ENCODE measurements around the gene EDEM1.

GRCh38 chr3:5153074-5153473 is 34.4 kb upstream of the EDEM1 start:
- TF ChIP-seq CTCF (IDR thresholded peaks at IDR 0.05), result no peak
- TF ChIP-seq POLR2A (IDR thresholded peaks at IDR 0.05), result no peak

All from gastroesophageal sphincter (tissue), 3 donors.